Sigmoid colon (tissue), 4 donors: Measurements from ENCODE around the gene OSBP2.
A peak's percentile ranks its signal among the peaks of the same experiment; 100 is the strongest.

ENCODE experiments used
- CTCF ChIP-seq, 4 experiments: fragments of 450-650 bp in 3 of 4; fragments of 200-600 bp in 1 of 4; IDR thresholded peaks; one replicate each; pipeline ENCODE4 v1.5.1; 2016 to 2019; ENCODE audit warnings: antibody characterized with exemption in 4 of 4, mild to moderate bottlenecking in 3 of 4, moderate library complexity in 2 of 4
- EP300 ChIP-seq, 4 donors: sonication (generic); formaldehyde crosslinking; IDR thresholded peaks; one replicate each; pipeline ENCODE4 v1.6.1; 2017; ENCODE audit warnings: antibody characterized with exemption in 4 of 4
- POLR2A ChIP-seq, 2 donors: fragments of 450-650 bp; IDR thresholded peaks; one replicate each; pipeline ENCODE4 v1.6.1; 2016; ENCODE audit warnings: antibody characterized with exemption in 2 of 2, mild to moderate bottlenecking in 2 of 2, moderate library complexity in 2 of 2
- POLR2AphosphoS5 ChIP-seq, 4 donors: sonication (generic); formaldehyde crosslinking; IDR thresholded peaks; one replicate each; pipeline ENCODE4 v1.6.1; 2017; ENCODE audit warnings: antibody characterized with exemption in 4 of 4

DNA sequence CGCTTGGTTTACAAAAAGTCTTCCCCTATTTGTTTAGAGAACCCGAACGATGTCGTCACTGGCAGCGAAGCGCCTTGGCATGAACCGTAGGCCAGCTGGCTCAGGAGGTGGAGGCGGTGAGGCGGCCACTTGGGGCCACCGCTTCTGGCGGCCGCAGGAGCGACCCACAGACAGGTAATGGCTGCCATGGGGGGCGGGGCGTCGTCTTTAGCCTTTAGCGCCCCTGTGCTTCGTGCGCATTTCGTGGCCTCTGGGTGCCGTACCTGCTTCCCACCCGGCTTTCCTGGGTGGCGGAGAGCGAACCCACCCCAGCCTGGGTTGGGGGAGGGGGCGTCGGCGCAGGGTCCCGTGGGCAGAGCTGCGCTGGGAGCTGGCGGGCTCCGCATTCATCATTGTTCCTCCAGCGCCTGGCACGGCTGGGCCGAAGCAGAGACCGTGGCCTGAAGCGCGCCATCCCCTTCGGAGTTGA lies 469 bp upstream of the OSBP2 start:
- peak in 1 of 4 experiments; percentile 15 for TF ChIP-seq CTCF (IDR thresholded peaks at IDR 0.05)
- TF ChIP-seq POLR2A (IDR thresholded peaks at IDR 0.05), result no peak
- no peak for TF ChIP-seq EP300 (IDR thresholded peaks at IDR 0.05)
- no peak for TF ChIP-seq POLR2AphosphoS5 (IDR thresholded peaks at IDR 0.05)
